ENCODE results near the gene SORCS3.

Gene SORCS3

DNA sequence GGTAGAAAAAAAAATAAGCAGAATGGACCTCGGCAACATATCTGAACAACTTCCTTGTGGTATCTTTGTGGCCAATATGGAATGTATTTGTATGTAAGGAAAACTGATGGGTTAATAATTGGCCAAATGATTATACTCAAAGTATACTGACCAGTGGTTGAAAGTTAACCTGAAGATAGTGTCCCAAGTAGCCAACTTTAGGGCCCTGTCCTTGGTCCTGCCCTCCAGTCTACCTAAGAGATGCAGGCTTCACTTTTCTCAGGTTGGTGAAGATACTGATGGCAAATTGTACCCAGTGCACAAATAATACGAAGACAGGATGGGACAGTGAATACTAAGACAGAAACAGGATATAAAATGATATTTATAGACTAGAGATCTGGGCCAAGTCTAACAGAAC, 109.2 kb downstream of the SORCS3 start:
- no peaks in the 10 kb centered on the region for H3K27me3 ChIP-seq (ENCODE audit: insufficient read depth, low read depth, severe bottlenecking)
- no peak overlapping the region for H3K4me3 ChIP-seq (ENCODE audit: low read depth, low read length)
- H3K27ac ChIP-seq: no peak overlapping the region
- TF ChIP-seq, protein P1, sequence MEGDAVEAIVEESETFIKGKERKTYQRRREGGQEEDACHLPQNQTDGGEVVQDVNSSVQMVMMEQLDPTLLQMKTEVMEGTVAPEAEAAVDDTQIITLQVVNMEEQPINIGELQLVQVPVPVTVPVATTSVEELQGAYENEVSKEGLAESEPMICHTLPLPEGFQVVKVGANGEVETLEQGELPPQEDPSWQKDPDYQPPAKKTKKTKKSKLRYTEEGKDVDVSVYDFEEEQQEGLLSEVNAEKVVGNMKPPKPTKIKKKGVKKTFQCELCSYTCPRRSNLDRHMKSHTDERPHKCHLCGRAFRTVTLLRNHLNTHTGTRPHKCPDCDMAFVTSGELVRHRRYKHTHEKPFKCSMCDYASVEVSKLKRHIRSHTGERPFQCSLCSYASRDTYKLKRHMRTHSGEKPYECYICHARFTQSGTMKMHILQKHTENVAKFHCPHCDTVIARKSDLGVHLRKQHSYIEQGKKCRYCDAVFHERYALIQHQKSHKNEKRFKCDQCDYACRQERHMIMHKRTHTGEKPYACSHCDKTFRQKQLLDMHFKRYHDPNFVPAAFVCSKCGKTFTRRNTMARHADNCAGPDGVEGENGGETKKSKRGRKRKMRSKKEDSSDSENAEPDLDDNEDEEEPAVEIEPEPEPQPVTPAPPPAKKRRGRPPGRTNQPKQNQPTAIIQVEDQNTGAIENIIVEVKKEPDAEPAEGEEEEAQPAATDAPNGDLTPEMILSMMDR (IDR thresholded peaks at IDR 0.05; ENCODE audit: low read depth, low read length): no peak
- no peak for DNase-seq
- H3K9me3 ChIP-seq (ENCODE audit: severe bottlenecking): no peaks in the 10 kb centered on the region
- H3K36me3 ChIP-seq: no peaks in the 10 kb centered on the region

DNA sequence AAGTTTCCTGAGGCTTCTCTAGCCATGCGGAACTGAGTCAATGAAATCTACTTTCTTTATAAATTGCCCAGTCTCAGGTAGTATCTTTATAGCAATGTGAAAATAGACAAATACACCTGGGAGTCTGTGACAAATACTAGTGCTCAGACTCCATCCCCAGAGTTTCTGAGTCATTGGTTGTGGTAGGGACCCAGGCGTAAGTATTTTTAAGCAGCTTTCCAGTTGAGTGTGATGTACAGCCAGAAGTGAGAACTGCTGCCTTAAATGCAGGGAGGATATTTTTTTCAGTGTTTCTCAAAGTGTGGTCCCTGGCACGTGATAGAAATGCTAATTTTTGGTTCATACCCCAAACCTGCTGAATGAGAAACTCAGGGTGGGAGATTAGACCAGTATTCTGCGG, 121.7 kb downstream of the SORCS3 start:
- DNase-seq: no peak
- Histone ChIP-seq H3K9me3 (ENCODE audit: severe bottlenecking) (no peaks in the 10 kb centered on the region), H3K27ac (no peak overlapping the region), H3K27me3 (ENCODE audit: insufficient read depth, low read depth, severe bottlenecking) (no peaks in the 10 kb centered on the region), H3K4me3 (ENCODE audit: low read depth, low read length) (no peak overlapping the region), H3K36me3 (no peaks in the 10 kb centered on the region)
- TF ChIP-seq, protein P1 (IDR thresholded peaks at IDR 0.05; ENCODE audit: low read depth, low read length): no peak

DNA sequence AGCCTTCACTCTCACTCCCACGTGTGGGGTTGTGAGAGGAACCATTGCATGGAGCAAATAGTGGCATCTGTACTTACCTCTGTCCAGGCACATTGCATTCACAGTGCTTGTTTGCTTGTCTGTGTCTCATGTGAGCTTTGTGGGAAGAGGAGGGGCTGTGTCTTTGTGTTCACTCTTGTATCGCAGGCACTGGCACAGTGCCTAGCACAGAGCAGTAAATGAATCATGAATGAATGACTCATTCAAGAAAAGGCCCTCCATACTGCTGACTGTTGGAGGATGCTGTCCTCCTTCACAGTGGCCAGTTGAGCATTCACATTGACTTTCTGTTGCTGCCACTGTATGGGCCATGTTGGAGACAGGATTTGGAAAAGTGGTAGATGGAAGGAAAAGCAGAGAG, 125.3 kb downstream of the SORCS3 start:
- Histone ChIP-seq H3K36me3 (no peaks in the 10 kb centered on the region), H3K9me3 (ENCODE audit: severe bottlenecking) (no peaks in the 10 kb centered on the region), H3K27me3 (ENCODE audit: insufficient read depth, low read depth, severe bottlenecking) (no peaks in the 10 kb centered on the region), H3K27ac (no peak overlapping the region), H3K4me3 (ENCODE audit: low read depth, low read length) (no peak overlapping the region)
- DNase-seq: no peak
- TF ChIP-seq, protein P1 (IDR thresholded peaks at IDR 0.05; ENCODE audit: low read depth, low read length): no peak

DNA sequence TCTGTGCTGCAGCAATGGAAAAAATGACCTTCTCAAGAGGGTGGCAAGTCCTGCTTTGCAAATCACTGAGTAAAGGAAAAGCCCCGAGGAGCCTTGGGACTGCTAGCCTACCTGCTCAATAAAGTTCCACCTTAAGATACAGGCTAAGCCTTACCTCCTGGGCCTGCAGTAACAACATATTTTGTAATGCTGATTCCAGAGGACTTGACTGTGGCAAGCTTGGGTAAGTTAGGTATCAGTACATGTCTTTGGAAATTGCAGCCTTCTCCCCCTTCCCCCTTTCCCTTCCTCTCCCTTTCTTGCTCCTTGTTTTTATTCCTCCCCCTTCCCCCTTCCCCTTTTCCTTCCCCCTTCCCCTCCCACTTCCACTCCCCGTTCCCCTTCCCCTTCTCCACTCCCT, 126.2 kb downstream of the SORCS3 start:
- no peak for DNase-seq
- H3K36me3 ChIP-seq: no peaks in the 10 kb centered on the region
- no peaks in the 10 kb centered on the region for H3K27me3 ChIP-seq (ENCODE audit: insufficient read depth, low read depth, severe bottlenecking)
- no peaks in the 10 kb centered on the region for H3K9me3 ChIP-seq (ENCODE audit: severe bottlenecking)
- TF ChIP-seq, protein P1 (IDR thresholded peaks at IDR 0.05; ENCODE audit: low read depth, low read length): no peak
- no peak overlapping the region for H3K4me3 ChIP-seq (ENCODE audit: low read depth, low read length)
- no peak overlapping the region for H3K27ac ChIP-seq

DNA sequence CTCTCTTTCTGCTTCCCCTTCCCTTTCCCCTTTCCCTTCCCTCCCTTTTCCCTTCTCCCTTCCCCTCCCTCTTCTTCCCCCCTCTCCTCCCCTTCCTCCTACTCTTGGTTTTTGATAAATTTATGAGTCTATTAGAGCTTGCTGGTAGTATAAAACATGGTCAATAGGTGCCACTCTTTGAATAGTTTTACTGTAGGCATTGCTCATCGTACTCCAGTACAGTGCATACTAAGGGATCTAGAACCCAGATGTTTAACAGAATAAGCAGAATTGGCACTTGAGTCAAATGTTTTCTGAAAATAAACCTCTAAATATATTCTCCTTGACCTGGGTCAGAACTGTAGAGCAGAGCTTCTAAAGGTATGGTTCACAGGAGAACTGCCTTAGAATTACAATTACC, 126.7 kb downstream of the SORCS3 start:
- H3K9me3 ChIP-seq (ENCODE audit: severe bottlenecking): no peaks in the 10 kb centered on the region
- no peak for DNase-seq
- TF ChIP-seq, protein P1 (IDR thresholded peaks at IDR 0.05; ENCODE audit: low read depth, low read length): no peak
- H3K36me3 ChIP-seq: no peaks in the 10 kb centered on the region
- no peaks in the 10 kb centered on the region for H3K27me3 ChIP-seq (ENCODE audit: insufficient read depth, low read depth, severe bottlenecking)
- H3K4me3 ChIP-seq (ENCODE audit: low read depth, low read length): no peak overlapping the region
- no peak overlapping the region for H3K27ac ChIP-seq

DNA sequence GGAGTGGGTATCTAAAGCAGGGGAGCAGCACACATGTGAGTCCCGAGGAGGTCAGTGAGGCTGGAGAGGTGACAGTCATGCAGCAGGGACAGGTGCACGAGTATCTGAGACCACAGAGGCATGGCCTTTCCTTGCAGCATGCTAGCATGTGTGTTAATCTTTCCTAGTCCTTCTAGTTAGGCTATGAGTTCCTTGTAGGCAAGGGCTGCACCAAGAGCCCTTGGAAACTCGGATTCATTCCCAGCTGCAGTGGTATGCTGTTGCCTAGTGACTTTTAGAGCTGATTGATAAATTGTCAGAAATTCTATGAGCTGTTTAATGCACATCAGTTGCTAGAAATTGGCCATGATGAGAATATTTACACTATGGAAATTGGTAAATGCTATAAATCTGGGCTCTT, 132.0 kb downstream of the SORCS3 start:
- H3K36me3 ChIP-seq: no peaks in the 10 kb centered on the region
- no peaks in the 10 kb centered on the region for H3K9me3 ChIP-seq (ENCODE audit: severe bottlenecking)
- TF ChIP-seq, protein P1 (IDR thresholded peaks at IDR 0.05; ENCODE audit: low read depth, low read length): no peak
- H3K27ac ChIP-seq: no peak overlapping the region
- no peaks in the 10 kb centered on the region for H3K27me3 ChIP-seq (ENCODE audit: insufficient read depth, low read depth, severe bottlenecking)
- no peak overlapping the region for H3K4me3 ChIP-seq (ENCODE audit: low read depth, low read length)
- DNase-seq: no peak

Measured in WERI-Rb-1 (cell line).